SK-N-SH (cell line): ENCODE results near the gene GRK3. TPM values are rescaled to one million over a fixed set of nuclear protein-coding genes. Genes with fewer than 3 reads are reported as not detected.
A peak's percentile ranks its signal among the peaks of the same experiment; 100 is the strongest.

ENCODE experiments used
- CTCF ChIA-PET: fragments of 300-600, 350-600 bp; formaldehyde crosslinking; extraction: SDS; loops from one replicate; lab custom pipeline; 2021; lab: Yijun Ruan, JAX
- POLR2A ChIA-PET: fragments of 350-600 bp; sonication (Branson Sonifier 250); formaldehyde crosslinking; extraction: SDS; loops from one replicate; lab custom pipeline; 2020; ENCODE audit warnings: antibody characterized with exemption, inconsistent platforms; lab: Yijun Ruan, JAX
- DNase-seq: peaks from one replicate; pipeline ENCODE4 v3.0.0; 2012
- H2AFZ ChIP-seq: fragments of 200-600 bp; sonication (generic); 2 replicates; pipeline ENCODE4 v1.8.1; 2016; ENCODE audit warnings: antibody characterized with exemption, mild to moderate bottlenecking, low read depth
- H3F3A ChIP-seq: fragments of 200-600 bp; sonication (generic); replicated peaks from 2 replicates; pipeline ENCODE3; 2016; ENCODE audit warnings: antibody characterized with exemption, mild to moderate bottlenecking; ENCODE audit not compliant: insufficient read depth
- H3K27ac ChIP-seq, 2 experiments: fragments of 200-500 bp in 1 of 2; fragments of 200-600 bp in 1 of 2; sonication (Bioruptor generic) in 1 of 2; sonication (generic), shearing (Covaris generic) in 1 of 2; 2 replicates each; pipeline versions ENCODE4 v1.5.1 to v1.6.1; 2014 to 2016; ENCODE audit warnings: low read depth in 2 of 2, inconsistent platforms in 1 of 2, low read length in 1 of 2, mild to moderate bottlenecking in 1 of 2, mixed read lengths in 1 of 2
- H3K27me3 ChIP-seq: fragments of 200-600 bp; sonication (generic), shearing (Covaris generic); 2 replicates; pipeline ENCODE4 v1.6.1; 2016; ENCODE audit warnings: mixed run types; ENCODE audit not compliant: insufficient read depth
- H3K36me3 ChIP-seq, 2 experiments: fragments of 200-500 bp in 1 of 2; fragments of 200-600 bp in 1 of 2; sonication (Bioruptor generic) in 1 of 2; sonication (generic) in 1 of 2; replicated peaks in 1 of 2; 2 replicates each; pipeline versions ENCODE3 to v1.5.1; 2014 to 2016; ENCODE audit warnings: low read length in 1 of 2, mild to moderate bottlenecking in 1 of 2; ENCODE audit not compliant: insufficient read depth in 2 of 2, control insufficient read depth in 1 of 2
- H3K4me1 ChIP-seq, 2 experiments: fragments of 200-500 bp in 1 of 2; fragments of 200-600 bp in 1 of 2; sonication (Bioruptor generic) in 1 of 2; sonication (generic), shearing (Covaris generic) in 1 of 2; 2 replicates each; pipeline versions ENCODE4 v1.5.1 to v1.6.1; 2014 to 2016; ENCODE audit warnings: low read depth in 1 of 2, low read length in 1 of 2, mixed run types in 1 of 2; ENCODE audit not compliant: insufficient read depth in 2 of 2, control insufficient read depth in 1 of 2
- H3K4me2 ChIP-seq: fragments of 200-600 bp; sonication (generic), shearing (Covaris generic); 2 replicates; pipeline ENCODE4 v1.6.1; 2017; ENCODE audit warnings: mixed run types
- H3K4me3 ChIP-seq, 2 experiments: fragments of 200-500 bp in 1 of 2; fragments of 200-600 bp in 1 of 2; sonication (Bioruptor generic) in 1 of 2; sonication (generic), shearing (Covaris generic) in 1 of 2; 2 replicates each; pipeline versions ENCODE4 v1.5.1 to v1.8.1; 2014 to 2016; ENCODE audit warnings: low read depth in 2 of 2, inconsistent platforms in 1 of 2, low read length in 1 of 2, mild to moderate bottlenecking in 1 of 2, mixed read lengths in 1 of 2, moderate library complexity in 1 of 2
- H3K79me2 ChIP-seq: fragments of 200-600 bp; sonication (generic); 2 replicates; pipeline ENCODE4 v1.8.1; 2017; ENCODE audit warnings: mild to moderate bottlenecking; ENCODE audit not compliant: insufficient read depth
- H3K9ac ChIP-seq: fragments of 200-600 bp; sonication (generic); 2 replicates; pipeline ENCODE4 v1.6.1; 2017; ENCODE audit warnings: mixed run types
- H3K9me2 ChIP-seq: fragments of 200-600 bp; sonication (generic); 2 replicates; pipeline ENCODE4 v1.6.1; 2017; ENCODE audit warnings: mixed run types
- H3K9me3 ChIP-seq: fragments of 200-600 bp; sonication (generic); 2 replicates; pipeline ENCODE4 v1.6.1; 2017; ENCODE audit warnings: mixed run types, mild to moderate bottlenecking, moderate library complexity
- H4K20me1 ChIP-seq: fragments of 200-600 bp; sonication (generic); 2 replicates; pipeline ENCODE4 v1.6.1; 2017; ENCODE audit warnings: mild to moderate bottlenecking, mixed run types; ENCODE audit not compliant: insufficient read depth
- CHD2 ChIP-seq: fragments of 150-350 bp; IDR thresholded peaks from 2 replicates; pipeline ENCODE4 v1.6.1; 2018; ENCODE audit warnings: low read length; ENCODE audit not compliant: partially characterized antibody
- FOSL2 ChIP-seq: IDR thresholded peaks from 2 replicates; pipeline ENCODE4 v1.4.0; 2012; ENCODE audit warnings: low read depth, mild to moderate bottlenecking, moderate library complexity, borderline replicate concordance
- GABPA ChIP-seq: IDR thresholded peaks from 2 replicates; pipeline ENCODE4 v1.4.0; 2012; ENCODE audit warnings: low read depth, mild to moderate bottlenecking
- IRF3 ChIP-seq: fragments of 150-350 bp; IDR thresholded peaks from 2 replicates; pipeline ENCODE4 v1.6.1; 2016; ENCODE audit warnings: mild to moderate bottlenecking, low read depth, low read length
- MAX ChIP-seq: IDR thresholded peaks from 2 replicates; pipeline ENCODE4 v1.4.0; 2012; ENCODE audit warnings: low read depth
- MXI1 ChIP-seq: IDR thresholded peaks from 2 replicates; pipeline ENCODE4 v1.6.1; 2012; ENCODE audit warnings: mild to moderate bottlenecking, low read depth, low read length, improper control_type of control experiment
- PBX3 ChIP-seq: IDR thresholded peaks from 2 replicates; pipeline ENCODE4; 2012
- RAD21 ChIP-seq: IDR thresholded peaks from 2 replicates; pipeline ENCODE4 v1.6.1; 2012; ENCODE audit warnings: mild to moderate bottlenecking, low read length
- RCOR1 ChIP-seq: fragments of 150-350 bp; IDR thresholded peaks from 2 replicates; pipeline ENCODE4 v1.6.1; 2017; ENCODE audit warnings: antibody characterized with exemption, low read length
- RFX5 ChIP-seq: IDR thresholded peaks from 2 replicates; pipeline ENCODE4 v1.6.1; 2012; ENCODE audit warnings: mild to moderate bottlenecking, improper control_type of control experiment, low read length
- SIN3A ChIP-seq: IDR thresholded peaks from 2 replicates; pipeline ENCODE4 v1.6.1; 2012; ENCODE audit warnings: low read depth, mild to moderate bottlenecking, low read length, moderate library complexity, borderline replicate concordance
- TEAD4 ChIP-seq: IDR thresholded peaks from 2 replicates; pipeline ENCODE4 v1.4.0; 2012; ENCODE audit warnings: mild to moderate bottlenecking, borderline replicate concordance; ENCODE audit not compliant: insufficient read depth
- USF1 ChIP-seq: IDR thresholded peaks from 2 replicates; pipeline ENCODE4 v1.4.0; 2012; ENCODE audit warnings: low read depth, borderline replicate concordance
- USF2 ChIP-seq: fragments of 150-350 bp; IDR thresholded peaks from 2 replicates; pipeline ENCODE4 v1.6.1; 2017; ENCODE audit warnings: antibody characterized with exemption, low read length, low read depth, borderline replicate concordance
- YY1 ChIP-seq: IDR thresholded peaks from 2 replicates; pipeline ENCODE4 v1.4.0; 2012; ENCODE audit warnings: low read depth, mild to moderate bottlenecking
- WGBS: methylation state at CpG from one replicate; pipeline ENCODE4 v1.1.6; 2017; ENCODE audit warnings: low lambda C conversion rate; 5-methylcytosine and 5-hydroxymethylcytosine counted together
- polyA plus RNA-seq, 3 experiments: library from polyadenylated mRNA; depleted of rRNA; stranded (reverse); fragments of >200 nt; gene quantifications; 2 replicates each; pipeline ENCODE4 v1.2.3, GENCODE V29; 2012

Gene GRK3
- polyA plus RNA-seq, 1 of the 3 experiments (the other 2 are of a cell fraction), result 1.3 TPM

- H3K4me3 ChIP-seq, result no peak overlapping the region
- H3K4me1 ChIP-seq, result peaks cover 0 to 14% of the 10 kb centered on the region in 2 experiments; a peak in 1 of 4 replicates
- no peak overlapping the region for H3K9ac ChIP-seq
- H2AFZ ChIP-seq, result no peak overlapping the region
- H3K27me3 ChIP-seq, result no peaks in the 10 kb centered on the region; the same call in 1 of the 2 replicates
- DNase-seq, result no peak
- no peaks in the 10 kb centered on the region for H3K79me2 ChIP-seq
- H3K4me2 ChIP-seq, result no peak overlapping the region
- H3K9me3 ChIP-seq, result no peaks in the 10 kb centered on the region
- peaks cover 11% of the 10 kb centered on the region for H3F3A ChIP-seq
- no peaks in the 10 kb centered on the region for H4K20me1 ChIP-seq
- H3K9me2 ChIP-seq, result no peaks in the 10 kb centered on the region
- WGBS, result 64% methylated on average over 4 of the region's 4 CpGs
- CTCF ChIA-PET, result interaction anchor here (2.2 kb wide), 1 partner anchor 11 kb away, joined by 12 read pairs; no protein-coding TSS in a partner anchor
- no peak for TF ChIP-seq GABPA
- POLR2A ChIA-PET, result no interaction called here
- no peaks in the 10 kb centered on the region for H3K36me3 ChIP-seq
- no peak overlapping the region for H3K27ac ChIP-seq
Observed at GRCh38 chr22:25555586-25555985, 8.9 kb upstream of the GRK3 start.

- Histone ChIP-seq H3K4me3 (no peak overlapping the region), H3K36me3 (no peaks in the 10 kb centered on the region), H3K4me2 (no peak overlapping the region), H3K9me3 (no peaks in the 10 kb centered on the region), H3K4me1 (peaks cover 0 to 14% of the 10 kb centered on the region in 2 experiments; a peak in 1 of 4 replicates), H3K27ac (no peak overlapping the region), H3K9me2 (no peaks in the 10 kb centered on the region), H3K27me3 (no peaks in the 10 kb centered on the region; the same call in 1 of the 2 replicates), H2AFZ (no peak overlapping the region), H3K79me2 (no peaks in the 10 kb centered on the region), H3K9ac (no peak overlapping the region), H3F3A (peaks cover 6% of the 10 kb centered on the region), H4K20me1 (no peaks in the 10 kb centered on the region)
- 89% methylated on average over 5 of the region's 5 CpGs for WGBS
- DNase-seq, result no peak
- ChIA-PET CTCF (interaction anchor here (2.1 kb wide), 1 partner anchor 13 kb away, joined by 9 read pairs; no protein-coding TSS in a partner anchor), POLR2A (no interaction called here)
- TF ChIP-seq RAD21 (no peak), MXI1 (no peak), MAX (no peak), PBX3 (no peak)
Observed at GRCh38 chr22:25557218-25557617, 7.3 kb upstream of the GRK3 start.

- Histone ChIP-seq H3K79me2 (no peaks in the 10 kb centered on the region), H2AFZ (no peak overlapping the region), H3K27me3 (no peaks in the 10 kb centered on the region; the same call in 1 of the 2 replicates), H3K4me2 (no peak overlapping the region), H3K9me3 (no peaks in the 10 kb centered on the region), H3K9ac (no peak overlapping the region), H4K20me1 (no peaks in the 10 kb centered on the region), H3K9me2 (no peaks in the 10 kb centered on the region), H3K4me3 (no peak overlapping the region), H3F3A (peaks cover 3% of the 10 kb centered on the region), H3K27ac (peak overlapping the region in 1 of 2 experiments; percentile 17; a peak in 1 of 4 replicates), H3K36me3 (no peaks in the 10 kb centered on the region), H3K4me1 (peaks cover 0 to 16% of the 10 kb centered on the region in 2 experiments; a peak in 1 of 4 replicates)
- DNase-seq, result no peak
- ChIA-PET POLR2A (no interaction called here), CTCF (interaction anchor here (1.0 to 2.1 kb wide), 2 partner anchors 14 to 214 kb away, joined by 5 to 9 read pairs; no protein-coding TSS in a partner anchor)
- TF ChIP-seq RCOR1, result no peak
- no peak for TF ChIP-seq YY1
- TF ChIP-seq RFX5, result no peak
- TF ChIP-seq GABPA, result no peak
- TF ChIP-seq USF1, result no peak
- no peak for TF ChIP-seq CHD2
- TF ChIP-seq FOSL2, result no peak
- TF ChIP-seq USF2, result no peak
- TF ChIP-seq TEAD4, result no peak
- no peak for TF ChIP-seq MXI1
- no peak for TF ChIP-seq PBX3
- no peak for TF ChIP-seq SIN3A
- TF ChIP-seq IRF3, result no peak
- 74% methylated on average over 4 of the region's 4 CpGs for WGBS
Observed at GRCh38 chr22:25558341-25558740, 6.1 kb upstream of the GRK3 start.
